Stimulated activated naive CD4-positive, alpha-beta T cell (primary cell): ENCODE data around the gene CACNG3.
"Not testable (repeated sequence)": the region's sequence is repeated elsewhere in the genome, so short reads cannot be mapped to it uniquely, and the experiment has no call there.

Experiments
- DNase-seq, 6 experiments: peaks; one replicate each; lab custom pipeline; 2025; lab: John Stamatoyannopoulos, UW

CACNG3 gene

GRCh38 chr16:24255456-24256371, at the start of gene CACNG3:
Gene CACNG3, plus strand, starts transcription at chr16:24256335. Its CDS starts 420 bp downstream, at chr16:24256755.
- DNase-seq: peak in 4 of 6 experiments; percentile 1 to 32 (median 21)

DNA sequence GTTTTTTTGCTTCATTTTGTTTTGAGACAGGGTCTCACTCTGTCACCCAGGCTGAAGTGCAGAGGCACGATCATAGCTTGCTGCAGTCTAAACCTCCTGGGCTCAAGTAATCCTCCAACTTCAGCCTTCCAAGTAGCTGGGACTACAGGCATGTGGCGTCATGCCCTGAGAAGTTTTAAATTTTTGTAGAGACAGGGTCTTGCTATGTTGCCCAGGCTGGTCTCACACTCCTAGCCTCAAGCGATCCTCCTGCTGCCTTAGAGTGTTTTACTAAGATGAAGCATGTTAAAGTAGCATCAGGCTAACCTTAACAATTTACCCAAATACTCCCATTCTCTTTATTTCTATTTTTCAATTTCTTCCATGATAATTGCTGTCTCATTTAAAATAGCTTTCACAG, 49.2 kb upstream of the CACNG3 start:
- no peak for DNase-seq

- no peak for DNase-seq
These were observed 47.4 kb upstream of the CACNG3 start for GRCh38 chr16:24208710-24209109.

GRCh38 chr16:24214992-24215391, 41.1 kb upstream of the CACNG3 start:
- DNase-seq: no peak

- no peak for DNase-seq
These were observed 39.2 kb upstream of the CACNG3 start for GRCh38 chr16:24216961-24217360.

GRCh38 chr16:24217461-24217860, 38.7 kb upstream of the CACNG3 start:
- DNase-seq: no peak

GRCh38 chr16:24218299-24218698, 37.8 kb upstream of the CACNG3 start:
- no peak for DNase-seq

DNA sequence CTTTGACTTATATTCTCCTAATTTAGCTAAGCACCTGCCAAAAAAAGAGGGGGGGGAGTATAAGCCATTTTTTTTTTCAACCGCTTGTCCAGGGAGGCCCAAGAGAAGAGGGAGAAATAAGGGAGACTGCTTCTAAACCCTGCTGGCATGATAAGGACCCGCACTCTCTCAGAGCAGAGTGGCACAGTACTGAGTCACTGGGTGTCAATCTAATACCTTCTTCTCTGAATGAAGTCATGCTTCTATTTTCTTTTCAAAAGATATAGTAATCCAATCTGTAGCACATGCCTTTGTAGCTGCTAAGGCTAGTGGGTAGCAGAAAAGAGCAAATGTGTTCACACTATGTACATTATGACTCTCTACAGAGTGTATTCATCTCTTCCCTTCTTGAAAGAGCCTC, 34.9 kb upstream of the CACNG3 start:
- DNase-seq: no peak

GRCh38 chr16:24228514-24228913, 27.6 kb upstream of the CACNG3 start:
- no peak for DNase-seq

GRCh38 chr16:24232936-24233335, 23.2 kb upstream of the CACNG3 start:
- no peak for DNase-seq

GRCh38 chr16:24234737-24235136, 21.4 kb upstream of the CACNG3 start:
- no peak for DNase-seq

DNA sequence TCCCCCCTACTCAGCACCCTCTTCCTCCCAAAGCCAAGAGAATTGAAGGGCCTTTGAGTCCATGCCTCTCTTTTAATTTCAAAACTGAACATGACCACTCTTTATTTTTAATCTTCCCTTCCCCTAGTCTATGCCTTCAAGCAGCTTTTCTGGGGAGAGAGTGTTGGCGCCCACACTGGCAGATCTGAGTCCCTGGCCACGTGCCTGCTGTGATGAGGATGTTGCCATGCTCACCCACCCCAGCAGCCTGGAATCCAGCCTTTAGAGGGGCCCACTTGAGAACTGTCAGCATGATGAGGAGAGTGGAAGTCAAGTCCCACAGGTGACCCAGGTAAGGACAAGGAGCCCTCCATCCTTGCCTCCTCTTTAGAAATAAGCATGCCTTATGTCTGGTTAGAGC, 20.3 kb upstream of the CACNG3 start:
- DNase-seq: no peak

GRCh38 chr16:24238846-24239245, 17.3 kb upstream of the CACNG3 start:
- DNase-seq: not testable (repeated sequence)

DNA sequence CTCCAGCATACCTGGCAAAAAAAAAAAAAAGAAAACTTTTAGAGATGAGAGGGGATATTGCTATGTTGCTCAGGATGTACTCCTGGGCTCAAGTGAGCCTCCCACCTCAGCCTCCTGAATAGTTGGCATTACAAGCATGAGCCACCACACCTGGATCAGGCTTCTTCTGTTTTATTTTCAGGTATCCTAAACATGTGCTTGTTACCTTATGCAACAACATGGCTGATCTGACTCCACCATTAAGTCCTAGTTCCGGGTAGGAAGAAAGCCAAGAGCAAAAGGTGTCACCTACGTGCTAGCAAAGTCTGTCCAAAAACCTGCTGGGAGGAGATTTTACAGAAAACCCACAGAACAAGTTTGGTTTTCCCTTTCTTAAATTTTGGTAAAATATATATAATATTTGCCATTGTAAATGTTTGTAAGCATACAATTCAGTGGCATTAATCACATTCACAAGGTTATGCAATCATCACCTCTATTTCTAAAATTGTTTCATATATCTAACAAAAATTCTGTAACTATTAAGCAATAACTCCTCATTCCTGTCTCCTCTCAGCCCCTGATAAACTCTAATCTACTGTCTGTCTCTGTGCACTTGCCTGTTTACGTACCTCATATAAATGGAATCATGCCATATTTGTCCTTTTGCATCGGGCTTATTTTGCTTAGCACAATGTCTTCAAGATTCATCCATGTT, 9.1 kb upstream of the CACNG3 start:
- no peak for DNase-seq

GRCh38 chr16:24253192-24253591, 2.9 kb upstream of the CACNG3 start:
- peak in 4 of 6 experiments; percentile 2 to 45 (median 28) for DNase-seq

GRCh38 chr16:24257958-24258357, 1.8 kb downstream of the CACNG3 start:
- no peak for DNase-seq

DNA sequence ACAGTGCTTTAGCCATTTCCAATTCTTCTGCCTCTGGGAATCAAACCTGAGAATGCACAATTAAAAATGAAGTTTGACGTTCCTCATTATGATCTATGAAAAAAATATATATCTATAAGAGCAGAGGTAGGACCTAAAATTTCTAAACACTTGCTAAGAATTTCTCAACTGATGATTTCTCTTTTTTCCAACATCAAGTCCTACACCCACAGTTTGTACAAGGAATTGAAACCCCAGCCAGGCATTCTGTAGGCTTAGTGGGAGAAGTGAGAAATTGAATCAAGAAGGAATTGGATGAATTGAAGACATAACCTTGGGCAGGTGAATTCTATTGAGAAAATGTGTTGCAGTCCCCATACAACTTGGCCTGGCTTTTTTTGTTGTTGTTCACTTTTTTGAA, 2.7 kb downstream of the CACNG3 start:
- DNase-seq: no peak

GRCh38 chr16:24262816-24263215, 6.7 kb downstream of the CACNG3 start:
- no peak for DNase-seq

GRCh38 chr16:24270721-24271442, 14.7 kb downstream of the CACNG3 start:
- DNase-seq: no peak

DNA sequence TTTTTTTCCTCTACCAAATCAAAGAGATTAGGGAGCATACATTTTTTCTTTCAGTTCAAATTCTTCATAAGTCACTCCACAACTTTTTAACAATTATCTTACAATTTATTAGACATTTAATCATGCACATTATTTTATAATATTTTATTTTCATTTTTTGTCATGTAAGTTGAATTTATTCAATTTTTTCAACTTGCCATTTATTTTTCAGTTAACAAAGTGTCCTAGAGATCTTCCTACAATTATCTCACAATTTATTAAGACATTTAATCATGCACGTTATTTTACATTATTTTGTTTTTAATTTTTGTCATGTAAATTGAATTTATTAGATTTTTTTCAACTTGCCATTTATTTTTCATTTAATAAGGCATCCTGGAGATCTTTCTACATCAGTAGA, 16.2 kb downstream of the CACNG3 start:
- no peak for DNase-seq

DNA sequence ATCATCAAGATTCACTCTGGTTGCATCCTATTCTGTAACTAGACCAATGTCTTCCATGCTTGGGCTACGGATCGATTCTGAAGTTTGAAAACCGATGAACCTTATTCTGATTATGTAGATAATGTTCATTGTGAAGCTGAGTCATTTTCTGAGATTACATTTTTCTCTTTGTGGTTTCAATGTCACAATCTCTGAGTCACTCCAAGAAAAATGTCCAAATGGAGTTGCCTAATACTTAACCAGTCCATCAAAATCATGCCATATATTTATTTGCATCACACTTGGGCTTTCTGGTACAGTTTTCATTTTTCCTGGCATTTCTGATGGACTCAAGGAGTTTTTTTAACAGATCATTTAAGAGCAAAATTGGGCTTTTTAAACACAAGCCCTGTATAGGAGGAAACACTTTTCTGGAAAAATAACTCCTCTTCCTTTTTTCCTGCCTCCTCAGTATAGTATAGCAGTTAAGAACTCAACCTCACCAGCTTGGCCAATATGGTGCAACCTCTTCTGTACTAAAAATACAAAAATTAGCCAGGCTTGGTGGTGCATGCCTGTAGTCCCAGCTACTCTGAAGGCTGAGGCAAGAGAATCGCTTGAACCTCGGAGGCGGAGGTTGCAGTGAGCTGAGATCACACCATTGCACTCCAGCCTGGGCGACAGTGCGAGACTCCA, 17.5 kb downstream of the CACNG3 start:
- DNase-seq: no peak

DNA sequence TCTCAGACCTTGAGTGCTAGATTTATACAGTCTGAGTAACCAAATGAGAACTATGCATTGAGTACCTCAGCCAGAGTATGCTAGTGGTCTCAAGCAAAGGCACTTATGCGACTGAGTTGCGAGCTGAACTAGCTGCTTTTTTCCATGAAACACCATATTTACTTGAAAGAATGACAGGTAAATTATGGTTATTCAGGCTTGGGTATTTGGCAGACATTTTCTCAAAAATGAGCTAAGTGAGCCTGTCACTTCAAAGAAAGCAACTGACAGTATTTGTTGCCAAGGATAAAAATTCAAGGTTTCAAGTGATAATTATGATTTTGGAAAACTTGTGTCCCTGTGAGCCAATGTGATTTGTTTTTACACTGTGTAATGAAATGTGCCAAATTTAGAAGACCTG, 19.3 kb downstream of the CACNG3 start:
- DNase-seq: no peak
